ENCODE results near the gene EDC4.
"Not testable (repeated sequence)": the region's sequence is repeated elsewhere in the genome, so short reads cannot be mapped to it uniquely, and the experiment has no call there.

EDC4 gene

GRCh38 chr16:67872631-67873434, at the start of gene EDC4:
Gene EDC4 (plus strand): TSS chr16:67873052. CDS start chr16:67873262, 210 bp downstream.
- no peak for DNase-seq (ENCODE audit: low read depth)

GRCh38 chr16:67825119-67825518, 47.7 kb upstream of the EDC4 start:
- no peak for DNase-seq (ENCODE audit: low read depth)

GRCh38 chr16:67825906-67826305, 46.9 kb upstream of the EDC4 start:
- DNase-seq (ENCODE audit: low read depth): no peak

GRCh38 chr16:67828651-67829050, 44.2 kb upstream of the EDC4 start:
- DNase-seq (ENCODE audit: low read depth): no peak

GRCh38 chr16:67833030-67833414, 39.8 kb upstream of the EDC4 start:
- DNase-seq (ENCODE audit: low read depth): peak; percentile 57

- DNase-seq (ENCODE audit: low read depth): peak; percentile 54
Measured at GRCh38 chr16:67833415-67834241, 39.2 kb upstream of the EDC4 start.

GRCh38 chr16:67834242-67834614, 38.6 kb upstream of the EDC4 start:
- DNase-seq (ENCODE audit: low read depth): no peak

GRCh38 chr16:67837190-67837589, 35.7 kb upstream of the EDC4 start:
- DNase-seq (ENCODE audit: low read depth): not testable (repeated sequence)

GRCh38 chr16:67837811-67838210, 35.0 kb upstream of the EDC4 start:
- no peak for DNase-seq (ENCODE audit: low read depth)

GRCh38 chr16:67841198-67841815, 31.5 kb upstream of the EDC4 start:
- no peak for DNase-seq (ENCODE audit: low read depth)

- peak; percentile 86 for DNase-seq (ENCODE audit: low read depth)
Measured at GRCh38 chr16:67841816-67842508, 30.9 kb upstream of the EDC4 start, which contains the start of gene THAP11. Gene THAP11 (plus strand): TSS chr16:67842320. CDS start chr16:67842555, 235 bp downstream.

- DNase-seq (ENCODE audit: low read depth): no peak
Measured at GRCh38 chr16:67842509-67843342, 30.1 kb upstream of the EDC4 start.

- no peak for DNase-seq (ENCODE audit: low read depth)
Measured at GRCh38 chr16:67843343-67843765, 29.5 kb upstream of the EDC4 start.

GRCh38 chr16:67844497-67844896, 28.4 kb upstream of the EDC4 start:
- DNase-seq (ENCODE audit: low read depth): no peak

GRCh38 chr16:67845291-67846062, 27.4 kb upstream of the EDC4 start:
- no peak for DNase-seq (ENCODE audit: low read depth)

GRCh38 chr16:67846063-67846319, 26.9 kb upstream of the EDC4 start:
- DNase-seq (ENCODE audit: low read depth): no peak

- peak; percentile 75 for DNase-seq (ENCODE audit: low read depth)
Measured at GRCh38 chr16:67846320-67847063, 26.4 kb upstream of the EDC4 start, which contains the start of gene NUTF2. Gene NUTF2 (plus strand): TSS chr16:67846933. CDS start chr16:67865131, 18,198 bp downstream.

- DNase-seq (ENCODE audit: low read depth): no peak
Measured at GRCh38 chr16:67847064-67847861, 25.6 kb upstream of the EDC4 start, which contains the start of gene CENPT. Gene CENPT (minus strand): TSS chr16:67847693. CDS start chr16:67833859, 13,834 bp downstream.

GRCh38 chr16:67848118-67848517, 24.7 kb upstream of the EDC4 start:
- no peak for DNase-seq (ENCODE audit: low read depth)

All from HS-5 (cell line).